SK-N-SH treated with all-trans-retinoic acid at 6 μM for 48 hours (cell line): ENCODE data around the gene RAB4A.

Experiments
- CSRNP3 ChIP-seq: fragments of 250-450 bp; sonication (Bioruptor Pico); IDR thresholded peaks from 2 replicates; pipeline ENCODE4 v1.5.1; 2021; ENCODE audit warnings: mild to moderate bottlenecking, moderate library complexity
- ZFP30 ChIP-seq: fragments of 450-650 bp; formaldehyde crosslinking; IDR thresholded peaks from 2 replicates; pipeline ENCODE4 v1.5.0; 2022; ENCODE audit warnings: mild to moderate bottlenecking, moderate library complexity

GRCh38 chr1:229349463-229350385, 78.8 kb downstream of the RAB4A start:
- TF ChIP-seq CSRNP3 (CRISPR knock-in tag) (no peak), ZFP30 (CRISPR knock-in tag) (no peak)
